B cell (primary cell): Measurements from ENCODE around the gene FMN1. TPM values are rescaled to one million over a fixed set of nuclear protein-coding genes. Genes with fewer than 3 reads are reported as not detected.

Source experiments
- polyA plus RNA-seq: library from polyadenylated mRNA; depleted of rRNA; stranded (reverse); fragments of >200 nt; gene quantifications from 2 replicates; pipeline ENCODE4 v1.2.3, GENCODE V29; 2012
- small RNA-seq: library from RNA; depleted of rRNA; stranded (forward); fragments of <200 nt; gene quantifications from one replicate; pipeline ENCODE3, GENCODE V24; 2012; ENCODE audit warnings: low replicate concordance, low read depth; ENCODE audit not compliant: insufficient read length
- total RNA-seq, 2 donors: library from RNA; stranded (reverse); fragments of 120-200 nt in 1 of 2; gene quantifications; 1 replicate in 1 of 2; 2 replicates in 1 of 2; pipeline versions ENCODE4 v1.2.3 to v1.2.4, GENCODE V29; 2013 to 2022

The FMN1 gene
- total and polyA plus RNA-seq, 2 donors (not counting 1 experiment from before 2014, with no cell fraction given), result 0.21 to 0.96 TPM

Small RNA genes lying within 50 kb of the gene (small RNA-seq; reads per million reads assigned to genes)
- not detected for gene RF00591

Other genes with a start within 250 kb of the FMN1 start
- gene RYR3, start 116.3 kb upstream of the FMN1 start, total RNA-seq, result not detected in 2 replicates
- not detected in 2 replicates for gene RYR3, start 116.3 kb upstream of the FMN1 start, polyA plus RNA-seq